Measurements from ENCODE around the gene MID1.

MID1 gene

DNA sequence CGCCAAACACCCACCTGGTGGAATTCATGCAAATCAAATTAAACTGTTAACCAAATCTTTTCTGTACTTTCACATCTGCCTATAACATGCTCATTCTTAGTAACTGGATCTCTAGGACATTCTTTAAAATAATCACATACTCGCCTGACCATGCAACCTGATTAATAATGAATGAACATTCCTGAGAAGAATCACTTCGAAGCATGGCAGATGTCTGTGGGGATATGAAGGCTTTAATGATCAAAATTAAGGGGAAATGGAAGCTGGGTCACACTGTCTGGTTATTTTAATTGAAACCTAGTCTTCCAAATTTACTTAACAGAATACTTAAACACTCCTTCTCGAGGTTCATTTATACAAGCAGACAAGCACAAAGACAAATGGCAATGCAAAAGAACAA, 44.2 kb downstream of the MID1 start:
- no peak for DNase-seq

DNA sequence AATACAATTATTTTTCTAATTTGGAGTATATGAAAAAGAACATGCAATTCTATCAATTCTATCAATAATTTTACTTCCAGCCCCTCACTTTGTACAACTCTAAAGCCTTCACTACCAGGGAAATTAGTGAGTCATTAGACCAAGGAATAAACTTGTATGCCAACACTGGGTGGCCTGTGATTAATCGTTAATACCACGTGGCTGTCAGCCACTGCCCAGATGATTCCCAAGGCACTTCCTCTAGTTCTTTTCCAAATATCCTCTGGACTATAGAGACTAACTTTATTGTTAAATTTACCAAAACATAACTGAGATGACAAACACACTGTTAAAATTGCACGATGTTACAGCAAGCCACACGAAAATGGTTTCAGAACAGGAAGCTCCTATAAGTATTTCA, 45.7 kb downstream of the MID1 start:
- no peak for DNase-seq

DNA sequence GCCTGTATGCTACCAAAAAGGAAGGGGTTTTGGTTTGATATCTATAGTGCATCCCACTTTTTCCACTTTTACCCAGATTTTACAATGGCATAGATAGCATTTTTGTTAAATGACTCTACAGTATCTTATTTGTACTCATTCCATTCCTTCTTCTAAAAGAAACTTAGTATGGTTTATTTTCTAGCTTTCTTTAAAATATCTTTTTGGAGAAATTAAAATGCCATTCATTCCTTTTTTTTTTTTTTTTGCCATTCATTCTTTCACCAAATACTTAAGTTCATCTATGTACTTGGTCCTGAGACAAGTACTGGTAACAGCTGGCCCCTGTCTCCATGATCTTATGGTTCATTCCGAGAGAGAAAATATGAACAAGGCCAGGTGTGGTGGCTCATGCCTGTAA, 49.1 kb downstream of the MID1 start:
- no peak for DNase-seq

DNA sequence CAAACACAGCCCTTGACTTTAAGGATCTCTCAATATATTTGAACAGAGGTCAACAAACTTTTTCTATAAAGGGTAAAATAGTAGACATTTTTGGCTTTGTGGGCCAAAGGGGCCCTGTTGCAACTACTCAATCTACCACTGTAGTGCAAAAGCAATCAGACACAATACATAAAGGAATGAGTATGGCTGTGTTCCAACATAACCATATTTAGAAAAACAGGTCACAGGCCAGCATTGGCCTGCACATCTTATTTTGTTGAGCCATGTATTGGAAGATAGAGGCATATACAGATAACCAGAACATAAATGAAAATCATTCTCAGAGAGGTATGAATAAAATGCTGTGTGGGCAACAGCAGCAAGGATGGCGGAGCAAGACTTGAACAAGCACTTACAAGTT, 49.8 kb downstream of the MID1 start:
- DNase-seq: no peak

DNA sequence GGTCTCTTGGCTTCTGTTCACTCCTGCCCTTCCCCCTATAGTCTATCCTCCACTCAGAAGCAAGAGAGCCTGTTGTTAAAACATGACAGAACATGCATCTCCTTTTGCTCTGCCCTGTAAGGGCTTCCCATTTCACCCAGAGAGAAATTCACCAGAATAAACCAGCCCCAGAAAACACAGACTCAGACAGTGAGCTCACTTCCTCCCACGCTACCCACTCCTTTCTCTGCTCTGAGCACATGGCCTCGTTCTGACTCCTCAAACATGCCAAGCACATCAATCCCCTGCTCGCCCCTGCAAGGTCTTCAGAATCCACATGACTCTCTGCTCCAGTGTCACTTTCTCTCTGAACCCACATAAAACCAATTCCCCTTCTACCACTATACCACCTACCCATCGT, 50.4 kb downstream of the MID1 start:
- DNase-seq: no peak

DNA sequence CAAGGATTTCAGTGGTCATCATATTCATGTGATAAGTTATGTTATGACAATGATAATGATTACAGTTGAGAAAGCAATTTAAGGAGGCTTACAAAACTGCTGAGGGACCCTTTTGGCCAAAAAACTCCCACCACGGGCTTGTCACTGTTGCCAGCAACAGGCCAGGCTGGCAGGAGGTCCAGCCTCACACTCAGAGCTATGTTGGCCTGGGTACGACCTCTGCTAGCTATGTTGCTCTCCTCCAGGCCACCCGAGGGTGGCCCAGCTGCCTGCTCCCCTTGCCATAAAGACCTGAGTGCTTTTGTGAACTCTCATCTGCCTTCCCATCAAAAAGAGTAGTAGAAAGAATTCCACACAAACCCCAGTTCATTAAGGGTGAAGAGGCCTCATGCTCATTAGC, 52.0 kb downstream of the MID1 start:
- no peak for DNase-seq

DNA sequence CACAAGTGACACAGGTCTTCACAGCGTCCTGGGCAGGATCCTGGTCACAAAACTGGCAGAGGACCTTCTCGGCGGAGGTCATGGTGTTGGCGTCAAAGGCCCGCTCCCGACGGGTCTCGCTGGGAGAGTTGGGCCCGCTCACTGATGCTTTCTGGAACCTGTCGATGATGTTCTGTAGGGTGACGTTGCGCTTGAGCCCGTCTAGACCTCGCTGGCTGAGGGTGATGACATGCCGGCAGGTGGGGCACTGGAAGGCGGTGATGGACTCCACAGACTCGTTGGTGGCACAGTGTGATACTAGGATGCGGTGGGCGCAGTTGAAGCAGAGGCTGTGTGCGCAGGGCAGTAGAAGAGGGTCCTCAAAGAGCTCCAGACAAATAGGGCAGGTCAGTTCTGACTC, 53.2 kb downstream of the MID1 start:
- no peak for DNase-seq

DNA sequence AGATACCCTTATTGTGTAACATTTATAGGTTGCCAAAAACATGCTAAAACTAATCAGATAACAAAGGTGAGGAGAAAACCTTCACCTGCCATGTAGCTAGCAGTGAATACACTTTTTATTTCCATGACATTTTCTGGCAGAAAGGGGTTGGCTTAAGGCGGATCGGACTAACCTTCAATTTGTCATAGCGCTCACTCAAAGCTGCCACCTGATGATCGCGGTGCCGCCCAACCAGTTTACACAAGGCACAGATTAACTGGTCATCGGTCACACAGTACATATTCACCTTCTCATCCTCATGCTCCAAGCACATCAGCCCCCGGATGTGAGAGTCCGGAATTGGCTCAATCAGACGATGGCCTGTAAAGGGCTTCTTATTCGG, 53.7 kb downstream of the MID1 start:
- no peak for DNase-seq

DNA sequence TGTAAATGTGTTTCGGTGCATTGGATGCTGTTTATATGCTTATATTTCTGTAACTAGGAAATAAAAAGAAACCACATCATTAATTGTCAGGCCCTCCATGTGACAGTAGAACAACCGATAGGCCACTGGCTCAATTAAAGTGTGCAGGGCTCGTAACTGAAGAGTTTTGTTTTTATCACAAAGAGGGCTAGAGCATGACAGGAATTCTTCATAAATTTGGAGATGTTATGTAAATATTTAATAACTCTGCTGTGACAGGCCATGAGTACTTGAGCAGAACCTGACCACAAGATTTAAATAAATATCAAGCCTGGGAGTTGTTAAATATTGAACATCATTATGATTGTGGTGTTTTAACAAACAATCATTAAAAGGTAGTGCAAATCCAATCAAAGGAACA, 55.9 kb downstream of the MID1 start:
- DNase-seq: no peak

DNA sequence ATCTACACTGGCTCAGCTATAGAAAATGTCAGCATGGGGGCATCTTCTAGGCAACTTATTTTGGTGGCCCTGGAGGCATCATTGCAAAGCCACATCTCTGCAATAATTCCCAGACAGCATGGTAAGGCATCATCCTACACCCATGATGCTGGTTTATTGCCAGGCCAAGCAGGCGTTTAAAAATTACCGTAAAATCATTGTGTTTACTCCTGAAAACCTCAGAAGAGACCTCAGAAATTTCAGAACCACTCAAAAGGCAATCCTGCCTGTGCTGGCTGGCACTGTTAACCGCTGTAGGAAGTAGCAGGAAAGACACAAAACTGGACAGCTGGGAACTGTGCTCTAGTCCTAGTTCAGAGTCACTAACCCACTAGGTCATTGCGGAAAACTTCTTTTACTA, 63.2 kb downstream of the MID1 start:
- no peak for DNase-seq

DNA sequence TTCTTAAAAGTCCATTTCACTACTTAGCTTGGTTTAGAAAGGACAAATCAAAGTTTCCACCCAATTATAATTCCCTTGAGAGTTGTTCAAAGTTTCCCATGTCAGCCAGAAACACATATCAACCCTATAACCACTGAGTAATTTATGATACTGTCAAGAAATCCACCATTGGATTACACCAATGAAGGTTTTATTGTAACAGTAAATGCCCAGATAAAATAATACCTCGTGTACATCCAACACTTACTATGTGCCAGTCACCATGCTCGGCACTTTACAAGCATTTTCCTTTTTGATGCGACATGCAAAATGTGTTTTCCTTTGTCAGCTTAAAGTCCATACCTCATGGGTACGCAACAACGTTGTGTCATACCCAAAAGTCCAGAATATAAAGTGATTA, 64.0 kb downstream of the MID1 start:
- no peak for DNase-seq

DNA sequence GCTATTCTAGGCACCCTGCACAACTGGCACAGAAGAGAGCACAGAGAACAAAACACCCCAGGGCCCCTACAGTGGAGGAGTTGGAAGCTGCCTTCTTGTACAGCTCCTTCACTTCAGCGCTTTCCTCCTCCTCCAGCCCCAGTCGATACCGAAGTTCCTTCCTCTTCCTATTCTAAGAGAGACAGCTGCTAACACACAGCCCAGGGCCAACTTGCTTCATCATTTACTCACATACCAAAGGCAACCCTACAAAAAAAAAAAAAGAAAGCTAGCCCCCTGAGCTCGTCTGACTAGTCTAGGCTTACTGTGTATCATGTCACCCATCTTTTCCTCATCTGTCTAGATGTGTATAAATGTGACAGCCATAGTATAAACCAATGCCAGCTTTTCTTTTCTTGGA, 64.5 kb downstream of the MID1 start:
- no peak for DNase-seq

DNA sequence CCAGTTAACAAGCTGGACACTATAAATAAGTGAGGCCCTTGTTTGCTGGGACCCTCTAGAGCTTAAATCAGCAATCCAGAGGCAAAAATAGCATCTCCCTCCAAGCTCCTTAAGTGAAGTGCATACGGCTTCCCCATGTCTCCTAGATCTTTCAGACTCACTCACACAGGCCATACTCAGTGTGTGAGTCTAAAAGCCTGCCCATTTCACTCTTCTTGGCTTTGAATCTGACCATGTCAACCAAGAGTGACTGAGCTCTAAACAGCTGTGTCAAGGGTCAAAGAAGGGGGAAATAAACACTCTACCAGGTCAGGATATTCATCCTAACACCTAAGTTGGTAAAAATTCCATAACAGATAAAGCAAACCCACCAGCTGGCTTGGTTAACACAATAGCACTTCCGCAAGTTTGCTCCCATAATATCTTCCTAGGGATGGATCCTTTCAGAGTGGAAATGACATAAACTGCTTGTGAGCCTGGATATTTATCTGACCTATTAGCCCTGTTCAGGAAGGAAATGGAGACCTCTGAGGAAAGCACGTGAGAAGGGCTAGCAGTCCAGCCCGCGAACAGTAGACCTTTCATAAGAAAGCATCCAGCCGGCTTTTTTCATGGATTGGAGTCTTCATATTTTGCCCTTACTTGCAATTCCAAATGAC, 65.6 kb downstream of the MID1 start:
- no peak for DNase-seq

DNA sequence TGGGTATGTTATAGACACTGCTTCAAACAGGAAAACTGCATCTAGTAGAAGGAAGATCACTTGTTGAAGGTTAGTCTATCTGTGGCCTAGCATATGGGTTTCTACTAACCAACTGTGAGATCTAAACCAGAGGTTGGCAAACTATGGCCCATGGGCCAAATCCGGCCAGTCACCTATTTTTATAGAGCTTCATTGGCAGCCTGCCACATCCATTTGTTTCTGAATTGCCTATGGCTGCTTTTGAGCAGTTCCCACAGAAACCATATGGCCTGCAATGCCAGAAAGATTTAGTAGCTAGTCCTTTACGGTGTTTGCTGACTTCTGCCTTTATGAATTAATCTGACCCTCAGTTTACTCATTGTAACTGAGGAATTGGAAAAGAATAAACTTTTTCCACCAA, 71.1 kb downstream of the MID1 start:
- DNase-seq: no peak

DNA sequence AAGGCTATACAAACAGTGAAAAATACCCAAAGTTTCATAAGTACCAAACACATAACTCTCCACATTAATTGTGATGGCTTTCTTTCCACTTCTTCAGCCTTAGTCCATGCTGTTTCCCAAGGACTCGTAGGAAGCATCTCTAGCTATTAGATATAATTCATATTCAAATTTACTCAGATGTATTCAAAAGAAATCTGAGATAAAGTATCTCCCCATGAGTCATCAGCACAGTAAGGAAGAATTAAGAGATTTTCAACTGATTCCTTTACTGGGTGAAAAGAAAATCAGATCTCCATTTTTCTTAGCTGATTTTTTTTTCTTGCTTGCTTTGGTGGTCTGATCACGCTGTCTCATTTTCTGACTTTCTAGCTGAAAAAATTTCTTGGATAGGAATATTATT, 71.7 kb downstream of the MID1 start:
- no peak for DNase-seq

DNA sequence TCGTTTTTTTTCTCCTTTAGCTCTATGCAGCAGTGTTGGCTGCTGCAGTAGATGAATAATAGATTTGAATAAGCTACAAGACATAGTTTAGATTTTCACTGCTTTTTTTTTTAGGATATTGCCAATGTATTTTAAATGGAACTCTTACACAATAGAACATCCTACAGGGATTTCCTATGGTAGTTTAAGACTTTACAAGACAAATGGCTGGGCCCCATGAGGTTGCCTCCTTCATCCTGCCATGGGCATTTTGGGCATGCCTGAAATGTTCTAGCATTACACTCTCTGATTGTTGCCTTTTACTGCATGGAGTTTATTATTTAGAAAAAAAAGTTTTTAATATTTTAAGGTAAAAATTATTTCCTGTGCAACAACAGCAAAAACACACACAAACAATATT, 74.5 kb downstream of the MID1 start:
- DNase-seq: no peak

DNA sequence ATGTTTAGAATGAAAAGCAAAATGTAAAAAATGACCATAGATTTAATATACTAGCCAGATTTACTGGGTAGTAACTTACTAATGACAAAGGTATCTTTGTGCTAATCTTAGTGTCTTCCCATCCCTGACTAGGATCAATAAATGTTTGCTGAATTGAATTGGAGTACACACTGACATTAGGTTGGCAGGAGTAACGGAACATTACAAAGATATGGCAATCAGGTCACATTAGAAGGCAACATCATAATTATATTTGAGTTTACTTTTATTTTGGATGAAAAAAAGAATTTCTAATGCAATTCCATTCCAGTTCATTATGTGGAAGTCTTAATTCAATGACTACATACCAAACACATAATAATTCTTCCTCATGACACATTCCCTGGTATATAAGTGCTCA, 77.8 kb downstream of the MID1 start:
- DNase-seq: no peak

DNA sequence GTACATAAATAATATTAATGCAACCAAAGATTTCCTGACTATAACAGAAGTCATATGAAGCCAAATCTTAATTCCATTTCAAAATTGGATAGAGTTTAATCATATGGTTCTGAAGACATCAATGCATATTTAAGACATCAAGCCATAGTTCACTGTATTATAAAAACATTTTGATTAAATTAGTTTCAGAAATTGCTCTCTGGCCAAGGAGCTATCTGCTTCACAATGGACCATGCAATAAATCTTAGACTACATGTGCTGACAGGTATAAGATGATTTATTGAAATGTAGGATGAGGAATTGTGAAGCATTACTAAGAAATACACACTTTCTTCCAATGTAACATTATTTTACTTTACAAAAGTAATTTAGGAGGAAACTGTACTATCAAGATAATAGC, 81.6 kb downstream of the MID1 start:
- DNase-seq: no peak

DNA sequence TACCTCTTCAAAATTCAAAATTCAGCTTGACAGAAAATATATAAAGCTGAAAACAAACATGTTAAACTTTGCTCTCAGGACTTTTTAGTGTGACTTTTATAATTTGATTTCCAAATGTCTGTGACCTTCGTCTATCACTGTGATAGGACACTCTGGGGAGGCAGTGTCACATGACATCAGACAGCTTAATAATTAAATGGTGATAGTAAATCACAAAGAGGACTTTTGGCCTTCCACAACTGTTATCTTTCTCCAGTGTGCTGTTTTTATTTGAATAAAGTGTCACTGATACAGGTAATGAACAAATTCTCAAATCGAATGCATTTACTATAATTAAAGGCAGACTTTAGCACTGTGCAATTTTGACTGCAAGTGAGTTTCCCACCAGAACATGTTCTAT, 83.1 kb downstream of the MID1 start:
- no peak for DNase-seq

DNA sequence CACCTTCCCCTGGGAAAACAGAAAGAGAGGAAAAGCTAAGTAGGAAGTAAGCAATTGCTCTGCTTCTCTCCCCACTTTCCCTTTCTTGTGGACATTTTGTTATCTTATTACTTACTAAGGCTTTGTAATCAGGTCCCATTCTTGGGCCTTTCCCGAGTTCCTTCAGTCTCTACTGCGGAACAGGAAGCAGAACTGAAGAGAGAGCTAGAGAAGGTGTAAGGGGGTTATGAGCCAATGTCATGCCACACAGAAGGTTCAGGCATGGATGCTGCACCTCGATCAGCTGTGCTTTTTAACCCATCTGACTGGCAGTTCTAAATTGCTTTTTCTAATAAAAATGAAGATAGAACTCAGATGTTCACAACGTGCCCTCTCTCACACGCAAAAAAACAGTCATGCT, 83.6 kb downstream of the MID1 start:
- DNase-seq: no peak

DNA sequence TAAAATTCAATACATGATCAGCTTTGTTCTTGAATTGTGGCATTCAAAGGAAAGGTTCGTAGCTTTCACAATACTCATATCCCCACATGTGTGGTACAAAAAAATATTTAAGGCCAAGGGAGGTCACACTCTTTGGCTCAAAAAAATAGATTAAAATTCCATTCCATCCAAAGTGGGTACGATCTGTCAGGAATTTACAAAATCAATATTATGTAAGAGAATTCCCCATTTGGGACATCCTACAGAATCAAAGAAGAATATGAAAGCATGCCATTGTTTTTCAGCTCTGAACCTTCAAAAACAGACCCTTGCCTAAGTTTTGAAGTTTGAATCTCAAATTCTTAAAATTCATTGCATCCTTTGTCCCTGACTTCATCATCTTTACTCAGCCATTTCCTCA, 85.8 kb downstream of the MID1 start:
- no peak for DNase-seq

DNA sequence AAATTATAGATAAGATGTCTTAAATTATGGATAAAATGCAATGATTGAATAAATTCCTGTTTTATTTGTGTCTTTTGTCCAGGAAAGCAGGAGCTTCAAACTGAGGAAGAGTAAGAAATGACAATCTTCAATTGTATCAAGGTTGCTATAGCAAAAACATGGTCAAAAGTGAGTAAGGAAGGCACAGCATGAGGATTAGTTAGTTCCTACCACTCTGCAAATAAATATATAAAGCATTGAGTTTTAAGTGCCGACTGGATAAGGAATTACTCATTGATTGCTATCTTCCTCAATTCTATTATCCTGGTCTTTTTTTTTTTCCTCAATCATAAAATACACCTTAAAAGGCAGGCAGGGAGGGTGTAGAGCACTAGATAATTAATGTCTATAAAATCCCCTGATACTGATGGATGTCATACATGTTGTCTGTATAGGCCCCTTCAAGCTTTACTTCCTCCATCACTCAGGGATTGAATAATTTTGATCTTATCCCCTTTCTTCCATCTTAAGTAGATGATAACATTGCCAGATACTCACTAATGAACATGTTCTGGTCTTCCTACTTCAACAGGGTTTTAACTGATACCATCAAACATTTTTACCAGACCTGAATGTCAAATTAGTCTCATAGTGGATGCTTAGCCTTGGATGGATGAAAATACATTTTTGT, 86.6 kb downstream of the MID1 start:
- DNase-seq: no peak

DNA sequence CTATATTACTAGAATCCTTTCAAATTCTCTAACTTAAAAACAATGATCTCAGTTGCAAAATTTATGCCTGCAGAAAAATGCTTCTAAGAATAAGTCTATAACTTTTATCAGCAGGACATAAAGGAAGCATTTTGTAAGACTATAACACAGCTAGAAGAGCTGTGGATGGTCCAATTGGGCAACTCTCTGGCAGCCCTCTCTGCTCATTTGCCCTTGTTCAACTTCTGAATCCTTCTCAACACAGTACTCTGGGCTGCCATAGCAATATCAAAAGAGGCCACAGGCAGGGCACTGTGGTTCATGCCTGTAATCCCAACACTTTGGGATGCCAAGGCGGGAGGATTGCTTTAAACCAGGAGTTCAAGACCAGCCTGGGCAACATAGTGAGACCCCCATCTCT, 88.5 kb downstream of the MID1 start:
- DNase-seq: no peak

DNA sequence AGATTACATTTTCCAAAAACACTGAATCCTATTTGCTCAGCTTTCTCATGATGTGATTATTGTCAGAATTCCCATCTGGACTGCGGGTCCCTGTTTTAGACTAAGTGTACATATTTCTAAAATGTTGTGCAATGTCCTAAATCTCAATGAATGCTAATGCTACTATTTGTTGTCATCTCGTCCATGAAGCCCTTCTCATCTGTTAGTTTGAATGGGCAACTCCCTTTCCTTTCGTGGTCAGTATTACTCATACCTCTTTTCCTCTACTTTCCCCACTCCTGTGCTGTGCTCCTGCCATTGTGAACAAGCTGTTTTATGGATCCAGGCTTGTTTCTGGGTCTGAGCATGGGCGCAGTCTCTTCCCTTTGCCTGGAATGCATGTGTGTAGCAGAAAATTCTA, 91.0 kb downstream of the MID1 start:
- no peak for DNase-seq

DNA sequence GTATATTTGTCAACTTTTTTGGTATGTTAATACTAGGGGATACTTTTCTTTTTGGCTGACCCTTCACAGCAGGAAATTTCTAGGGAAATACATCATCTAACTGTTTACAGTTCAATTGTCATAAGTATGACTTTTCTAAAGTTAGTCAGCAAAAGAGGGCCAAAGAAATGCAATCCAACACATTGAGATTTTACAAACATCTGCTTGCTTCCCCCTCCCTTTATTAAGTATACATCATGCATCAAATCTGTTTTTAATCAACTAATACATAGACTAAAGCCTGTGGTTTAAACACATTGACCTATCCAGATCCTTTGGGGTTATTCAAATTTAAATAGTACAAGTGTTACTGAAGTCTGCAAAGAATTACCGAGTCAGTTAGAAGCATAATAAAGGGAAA, 93.9 kb downstream of the MID1 start:
- DNase-seq: no peak
